ENCODE results near the gene FMO5.
A peak's percentile ranks its signal among the peaks of the same experiment; 100 is the strongest.
"Not testable (repeated sequence)": the region's sequence is repeated elsewhere in the genome, so short reads cannot be mapped to it uniquely, and the experiment has no call there.

The FMO5 gene

GRCh38 chr1:147167365-147167764, 57.8 kb downstream of the FMO5 start:
- peak; percentile 94 for DNase-seq (ENCODE audit: low read depth)
- no peak for TF ChIP-seq CTCF (IDR thresholded peaks at IDR 0.05; ENCODE audit: insufficient read depth, low read depth, low read length, missing control alignments)
- H3K4me3 ChIP-seq (ENCODE audit: low read length): no peak overlapping the region

DNA sequence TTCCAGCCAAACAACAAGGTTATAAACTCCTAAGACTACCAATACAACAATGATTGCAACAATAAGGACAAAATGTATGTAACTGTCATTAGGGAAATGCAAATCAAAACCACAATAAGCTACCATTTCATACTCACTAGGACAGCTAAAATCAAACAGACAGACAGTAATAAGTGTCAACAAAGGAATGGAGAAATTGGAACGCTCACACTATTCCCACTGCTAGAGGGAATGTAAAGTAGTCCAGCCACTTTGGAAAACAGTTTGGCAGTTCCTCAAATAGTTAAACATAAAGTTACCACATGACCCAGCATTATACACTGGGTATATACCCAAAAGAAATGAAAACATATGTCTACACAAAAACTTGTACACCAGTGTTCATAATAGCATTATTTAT, 62.1 kb downstream of the FMO5 start:
- H3K4me3 ChIP-seq (ENCODE audit: low read length): no peak overlapping the region
- TF ChIP-seq CTCF (IDR thresholded peaks at IDR 0.05; ENCODE audit: insufficient read depth, low read depth, low read length, missing control alignments): no peak
- DNase-seq (ENCODE audit: low read depth): no peak

GRCh38 chr1:147162093-147162492, 63.0 kb downstream of the FMO5 start:
- peak; percentile 69 for DNase-seq (ENCODE audit: low read depth)
- no peak overlapping the region for H3K4me3 ChIP-seq (ENCODE audit: low read length)
- TF ChIP-seq CTCF (IDR thresholded peaks at IDR 0.05; ENCODE audit: insufficient read depth, low read depth, low read length, missing control alignments): no peak

- not testable (repeated sequence) for DNase-seq (ENCODE audit: low read depth); H3K4me3 ChIP-seq (ENCODE audit: low read length)
These were observed 68.0 kb downstream of the FMO5 start for GRCh38 chr1:147157116-147157515.

- no peak for TF ChIP-seq CTCF (IDR thresholded peaks at IDR 0.05; ENCODE audit: insufficient read depth, low read depth, low read length, missing control alignments)
- DNase-seq (ENCODE audit: low read depth): no peak
- H3K4me3 ChIP-seq (ENCODE audit: low read length): no peak overlapping the region
These were observed 68.5 kb downstream of the FMO5 start for GRCh38 chr1:147156642-147157041.

DNA sequence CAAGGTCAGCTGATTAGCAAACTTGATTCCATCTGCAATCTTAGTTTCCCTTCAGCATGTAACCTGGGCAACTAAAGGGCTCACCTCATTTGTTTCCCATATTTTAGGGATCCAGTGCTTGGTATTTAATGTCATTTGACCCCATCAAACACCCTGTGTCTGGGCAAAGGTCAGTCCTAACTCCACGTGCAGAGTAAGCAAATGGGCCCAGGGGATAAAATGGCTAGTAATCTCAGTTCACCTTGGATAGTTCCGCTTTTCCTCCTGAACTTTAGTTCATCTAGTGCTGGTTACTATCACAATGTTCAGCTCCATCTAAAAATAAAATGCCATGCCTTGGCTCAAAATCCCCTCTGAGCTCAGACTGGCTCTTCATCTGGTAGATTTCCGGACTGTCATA, 72.4 kb downstream of the FMO5 start:
- H3K4me3 ChIP-seq (ENCODE audit: low read length): no peak overlapping the region
- DNase-seq (ENCODE audit: low read depth): no peak
- no peak for TF ChIP-seq CTCF (IDR thresholded peaks at IDR 0.05; ENCODE audit: insufficient read depth, low read depth, low read length, missing control alignments)

DNA sequence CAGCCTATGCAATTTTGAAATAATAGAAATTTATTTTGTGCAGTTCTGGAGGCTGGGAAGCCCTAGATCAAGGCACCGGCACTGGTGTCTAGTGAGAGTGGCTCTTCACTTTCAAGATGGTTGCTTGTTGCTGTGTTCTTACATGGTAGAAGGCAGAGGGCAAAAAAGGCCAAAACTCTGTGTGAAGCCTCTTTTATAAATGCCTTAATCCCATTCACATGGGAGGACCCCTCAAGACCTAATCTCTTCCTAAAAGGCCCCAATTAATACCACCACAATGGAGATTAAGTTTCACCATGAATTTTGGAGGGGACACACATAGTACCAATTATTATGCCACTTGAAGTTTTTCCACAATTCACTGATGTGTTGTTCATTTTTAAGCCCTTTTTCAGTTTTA, 73.9 kb downstream of the FMO5 start:
- no peak for DNase-seq (ENCODE audit: low read depth)
- no peak overlapping the region for H3K4me3 ChIP-seq (ENCODE audit: low read length)
- no peak for TF ChIP-seq CTCF (IDR thresholded peaks at IDR 0.05; ENCODE audit: insufficient read depth, low read depth, low read length, missing control alignments)

DNA sequence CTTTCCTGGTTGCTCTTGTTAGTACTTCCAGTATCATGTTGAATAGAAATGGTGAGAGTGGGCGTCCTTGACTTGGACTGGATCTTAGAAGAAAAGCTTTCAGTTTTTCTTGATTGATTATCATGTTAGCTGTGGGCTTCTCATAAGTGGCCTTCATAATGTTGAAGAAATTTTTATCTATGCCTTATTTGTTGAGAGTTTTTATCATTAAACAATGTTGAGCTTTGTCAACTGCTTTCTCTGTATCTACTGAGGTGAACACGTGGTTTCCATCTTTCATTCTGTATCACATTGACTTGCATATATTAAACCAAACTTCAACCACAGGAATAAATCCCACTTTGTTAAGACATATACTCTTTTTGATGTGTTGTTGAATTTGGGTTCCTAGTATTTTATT, 82.3 kb downstream of the FMO5 start:
- TF ChIP-seq CTCF (IDR thresholded peaks at IDR 0.05; ENCODE audit: insufficient read depth, low read depth, low read length, missing control alignments): no peak
- no peak for DNase-seq (ENCODE audit: low read depth)
- H3K4me3 ChIP-seq (ENCODE audit: low read length): no peak overlapping the region
